SKM-1 (cell line): ENCODE results near the gene SHOC1.
"Not testable (repeated sequence)": the region's sequence is repeated elsewhere in the genome, so short reads cannot be mapped to it uniquely, and the experiment has no call there.

Source experiments
- DNase-seq: peaks from one replicate; lab custom pipeline; 2025; ENCODE audit not compliant: unreplicated experiment; lab: John Stamatoyannopoulos, UW

SHOC1 gene

DNA sequence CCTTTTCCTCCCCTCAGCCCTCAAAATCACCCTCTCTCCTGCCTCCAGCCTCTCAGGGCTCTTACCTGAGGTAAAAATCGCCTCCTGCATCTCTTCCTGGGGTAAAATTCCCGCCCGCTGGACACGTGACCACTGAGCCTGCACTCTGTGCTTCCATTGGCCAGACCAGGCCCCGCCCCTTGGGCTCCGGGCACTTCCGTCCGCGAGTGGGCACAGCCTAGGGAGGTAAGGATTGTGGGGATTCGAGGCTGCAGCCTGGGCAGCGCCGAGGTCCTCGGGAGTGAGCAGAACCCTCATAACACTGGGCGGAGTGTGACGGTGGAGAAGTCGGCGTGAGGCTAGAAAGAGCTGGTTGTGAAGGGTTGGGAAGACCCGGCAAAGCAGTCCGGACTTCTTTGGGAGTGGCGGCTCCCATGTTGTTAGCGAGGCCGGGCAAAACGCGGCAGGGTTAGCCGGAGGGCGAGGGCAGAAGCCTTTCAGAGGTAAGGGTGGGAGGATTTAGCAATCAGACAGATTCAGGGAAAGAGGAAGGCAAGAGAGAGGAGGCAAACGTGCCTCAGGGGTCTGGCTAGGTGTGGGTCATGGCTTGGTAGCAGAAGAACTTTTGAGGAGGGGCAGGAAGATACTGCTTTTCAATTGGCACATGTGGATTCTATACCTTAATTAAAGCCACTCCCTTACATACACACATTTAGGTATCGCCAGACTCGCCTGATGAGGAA is at the start of gene SHOC1:
Gene SHOC1, minus strand, starts transcription at position 103 of the 722 bp plus-strand sequence. CDS start 3,519 bp downstream, outside the sequence.
- DNase-seq, result no peak

DNA sequence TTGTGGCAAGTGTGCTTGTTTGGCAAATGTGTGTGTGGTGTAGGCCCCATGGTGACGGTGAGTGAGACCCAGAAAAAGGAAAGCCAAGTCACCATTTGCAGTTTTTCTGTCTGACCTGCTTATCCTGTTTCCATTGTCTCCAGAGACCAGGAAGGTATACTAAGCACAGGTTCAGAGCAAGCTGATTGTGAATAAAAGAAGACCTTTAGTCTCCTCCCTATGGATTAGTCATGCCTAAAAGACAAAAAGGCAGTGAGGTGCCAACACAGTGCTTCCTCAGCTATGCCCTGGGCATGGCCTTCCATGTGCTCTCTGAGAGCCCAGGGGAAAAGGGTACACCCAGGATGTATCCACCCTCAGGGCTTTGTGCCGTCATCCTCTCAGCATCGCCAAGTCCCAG is 49.2 kb upstream of the SHOC1 start:
- no peak for DNase-seq

DNA sequence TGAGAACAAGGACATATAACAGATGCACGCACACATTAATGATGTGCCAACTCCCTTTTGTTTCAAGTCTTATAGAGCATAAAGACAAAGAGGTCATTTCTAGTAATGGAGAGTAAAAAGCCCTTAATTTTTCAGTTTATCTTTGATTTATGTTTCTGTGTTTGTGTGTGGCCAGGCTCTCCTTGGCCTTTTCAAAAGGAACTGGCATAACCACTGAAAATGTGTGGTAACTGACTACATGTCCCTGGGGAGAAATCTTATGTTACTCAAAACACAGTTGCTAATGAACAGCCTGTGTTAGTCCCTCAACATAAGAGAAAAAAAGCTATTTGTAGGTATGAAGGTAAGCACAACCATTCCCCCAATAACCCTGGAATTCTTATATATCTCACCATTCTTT is 47.6 kb upstream of the SHOC1 start:
- no peak for DNase-seq

DNA sequence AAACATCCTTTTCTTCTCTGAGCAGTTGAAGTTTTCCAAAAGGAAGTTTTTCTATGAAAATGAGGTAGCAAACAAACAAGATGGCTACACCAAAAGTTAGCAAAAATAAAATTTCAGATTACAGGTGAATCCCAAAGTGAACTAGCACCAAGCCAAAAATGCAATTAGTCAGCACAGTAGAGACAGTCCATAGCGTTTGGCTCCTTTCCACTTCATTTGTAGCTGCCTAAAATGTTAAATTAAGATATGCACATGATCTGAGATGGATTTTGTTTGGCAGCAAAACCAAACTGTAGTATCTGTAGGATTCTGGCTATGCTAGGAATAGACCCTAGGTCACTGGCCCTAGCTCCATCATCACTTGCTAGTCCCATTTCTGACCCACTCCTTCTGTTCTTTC is 45.7 kb upstream of the SHOC1 start:
- DNase-seq, result no peak

- DNase-seq, result no peak
Measured at GRCh38 chr9:111839987-111840386, 45.2 kb upstream of the SHOC1 start.

DNA sequence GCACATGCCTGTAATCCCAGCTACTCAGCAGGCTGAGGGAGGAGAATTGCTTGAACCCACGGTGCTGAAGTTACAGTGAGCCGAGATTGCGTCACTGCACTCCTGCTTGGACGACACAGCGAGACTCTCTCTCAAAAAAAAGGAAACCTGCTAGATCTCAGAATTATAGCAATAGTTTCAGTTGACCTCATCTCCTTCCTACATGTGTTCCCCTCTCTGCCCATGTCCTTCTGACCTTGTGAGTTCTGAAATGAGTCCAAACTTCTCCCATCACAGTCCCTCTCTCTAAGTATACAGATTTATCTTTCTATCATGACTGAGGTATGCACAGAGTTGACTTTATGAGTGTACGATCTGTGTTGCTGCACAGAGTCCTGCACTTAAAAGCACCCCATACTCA is 44.6 kb upstream of the SHOC1 start:
- no peak for DNase-seq

- DNase-seq, result no peak
Measured at GRCh38 chr9:111838439-111838838, 43.7 kb upstream of the SHOC1 start.

DNA sequence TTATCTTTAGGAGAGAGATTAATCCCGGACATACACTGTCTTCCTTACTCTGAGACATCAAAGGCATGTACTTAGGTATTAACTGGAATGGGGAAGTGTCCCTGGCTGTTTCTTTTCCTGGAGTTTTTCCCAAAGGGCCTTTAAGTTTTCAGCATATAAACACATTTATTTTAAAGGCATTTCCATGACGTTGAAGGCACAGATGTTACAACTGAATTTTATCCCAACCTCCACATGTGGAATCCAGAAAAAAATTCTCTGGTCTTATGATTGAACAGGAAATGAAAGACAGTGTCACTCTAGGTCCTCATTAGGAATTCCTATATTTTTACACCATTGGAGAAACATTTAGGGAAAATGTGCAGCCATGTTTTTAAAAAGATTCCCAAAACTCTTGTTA is 41.6 kb upstream of the SHOC1 start:
- DNase-seq, result no peak

GRCh38 chr9:111833941-111834340 is 39.2 kb upstream of the SHOC1 start:
- DNase-seq, result no peak

DNA sequence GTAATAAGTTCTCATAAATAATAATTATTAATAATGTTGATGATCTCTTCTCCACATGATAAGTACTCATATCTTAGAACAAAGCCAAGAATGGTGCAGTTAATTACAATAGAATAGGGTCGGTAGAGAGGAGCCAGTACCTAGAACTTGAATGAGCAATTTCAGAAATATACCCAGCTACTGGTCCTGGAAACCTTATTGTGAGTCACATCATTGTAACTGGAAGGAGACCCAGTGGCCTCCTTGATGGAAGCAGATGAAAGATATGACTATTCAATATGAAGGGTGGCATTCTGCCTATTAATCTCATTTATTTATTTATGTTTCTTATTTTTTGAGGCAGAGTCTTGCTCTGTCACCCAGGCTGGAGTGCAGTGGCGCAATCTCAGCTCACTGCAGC is 37.7 kb upstream of the SHOC1 start:
- DNase-seq, result no peak

DNA sequence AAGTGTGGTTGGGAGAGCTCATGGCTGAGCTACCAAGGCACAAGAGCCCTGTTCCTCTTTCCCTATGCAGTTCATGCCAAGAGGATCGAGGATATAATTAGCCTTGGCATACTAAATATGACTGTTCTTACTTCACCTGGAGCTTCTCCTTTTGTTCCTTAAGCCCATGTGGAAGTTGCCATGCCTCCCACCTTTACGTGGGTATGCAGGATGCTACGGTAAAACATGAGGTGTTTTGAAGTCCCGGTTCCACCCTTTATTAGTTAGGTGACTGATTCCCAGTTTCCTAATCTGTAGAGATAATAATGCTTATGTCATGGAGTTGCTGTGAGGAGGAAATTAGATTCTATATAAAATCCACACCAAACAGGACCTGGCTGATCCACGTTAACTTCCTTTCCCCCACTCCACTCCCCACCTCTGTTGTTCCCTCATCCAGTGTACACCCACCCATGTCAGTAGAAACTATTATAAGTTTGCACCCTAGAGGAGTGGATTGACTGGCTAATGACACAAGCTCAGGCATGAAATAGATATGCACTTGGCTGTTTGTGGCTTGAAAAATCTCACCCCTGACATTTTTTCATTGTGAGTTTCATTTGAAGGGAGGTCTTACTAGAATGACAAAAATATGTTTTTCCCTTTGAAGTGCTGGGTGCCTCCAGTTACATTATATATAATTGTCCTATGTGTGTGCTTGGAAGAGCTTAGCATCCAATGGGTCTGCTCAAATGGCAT is 36.8 kb upstream of the SHOC1 start:
- DNase-seq, result no peak

- no peak for DNase-seq
Measured at GRCh38 chr9:111828193-111828592, 33.5 kb upstream of the SHOC1 start.

DNA sequence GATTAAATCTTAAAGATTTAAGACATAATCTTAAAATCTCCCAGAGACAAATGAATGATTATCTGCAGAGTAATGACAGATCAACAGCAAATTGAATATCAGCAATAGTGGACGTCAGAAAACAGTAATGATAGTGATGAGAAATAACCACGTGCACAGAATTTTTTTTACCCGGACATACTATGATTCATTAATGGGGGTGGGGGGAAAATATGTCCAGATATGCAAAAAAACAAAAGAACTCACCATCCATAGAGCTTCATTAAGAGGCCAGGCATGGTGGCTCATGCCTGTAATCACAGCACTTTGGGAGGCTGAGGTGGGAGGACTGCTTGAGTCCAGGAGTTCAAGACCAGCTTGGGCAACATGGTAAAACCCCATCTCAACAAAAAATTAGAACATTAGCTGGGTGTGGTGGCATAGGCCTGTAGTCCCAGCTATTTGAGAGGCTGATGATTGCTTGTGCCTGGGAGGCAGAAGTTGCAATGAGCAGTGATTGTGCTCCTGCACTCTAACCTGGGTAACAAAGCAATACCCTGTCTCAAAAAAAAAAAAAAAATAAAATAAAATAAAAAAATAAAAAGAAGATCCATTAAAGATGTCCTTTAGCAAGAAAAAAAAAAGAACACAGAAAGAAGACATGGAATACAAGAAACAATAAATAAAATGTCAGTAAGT is 30.9 kb upstream of the SHOC1 start:
- no peak for DNase-seq

DNA sequence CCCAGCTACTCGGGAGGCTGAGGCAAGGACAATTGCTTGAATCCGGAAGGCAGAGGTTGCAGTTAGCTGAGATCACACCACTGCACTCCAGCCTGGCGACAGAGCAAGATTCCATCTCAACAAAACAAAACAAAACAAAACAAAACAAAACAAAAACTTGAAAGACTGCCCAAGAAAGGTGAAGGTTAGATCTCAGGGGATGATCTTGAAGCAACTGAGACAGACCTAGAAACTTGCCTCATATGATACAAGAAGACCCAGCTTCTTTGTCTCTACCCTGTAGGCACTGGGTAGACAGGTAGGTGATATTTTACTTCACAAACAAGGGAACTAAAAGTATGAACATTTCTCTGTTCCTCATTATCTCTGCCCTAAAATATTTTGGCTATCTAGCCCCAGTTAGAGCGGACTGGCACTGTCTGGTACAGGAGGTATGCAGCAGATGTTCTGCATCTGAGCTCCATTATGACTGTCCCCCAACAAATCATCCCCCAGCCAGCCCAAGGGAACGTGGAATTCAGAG is 26.3 kb upstream of the SHOC1 start:
- DNase-seq, result no peak

DNA sequence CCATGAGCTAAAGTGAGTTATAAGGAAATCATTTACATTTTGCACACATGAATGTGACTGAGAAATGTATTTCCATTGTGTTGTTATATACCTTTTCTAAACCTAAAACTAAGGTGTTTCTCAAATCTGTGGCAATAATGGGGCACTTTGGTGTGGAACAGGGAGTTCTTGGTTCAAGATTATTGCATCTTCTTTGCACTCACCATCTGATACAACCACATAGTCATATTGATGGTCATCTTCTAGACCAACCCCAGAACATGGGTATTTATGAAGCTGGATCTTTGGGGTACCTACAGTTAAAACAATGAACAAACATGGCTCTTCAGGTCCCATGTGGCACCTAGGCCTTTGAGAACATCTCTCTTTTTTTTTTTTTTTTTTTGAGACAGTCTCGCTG is 24.6 kb upstream of the SHOC1 start:
- no peak for DNase-seq

DNA sequence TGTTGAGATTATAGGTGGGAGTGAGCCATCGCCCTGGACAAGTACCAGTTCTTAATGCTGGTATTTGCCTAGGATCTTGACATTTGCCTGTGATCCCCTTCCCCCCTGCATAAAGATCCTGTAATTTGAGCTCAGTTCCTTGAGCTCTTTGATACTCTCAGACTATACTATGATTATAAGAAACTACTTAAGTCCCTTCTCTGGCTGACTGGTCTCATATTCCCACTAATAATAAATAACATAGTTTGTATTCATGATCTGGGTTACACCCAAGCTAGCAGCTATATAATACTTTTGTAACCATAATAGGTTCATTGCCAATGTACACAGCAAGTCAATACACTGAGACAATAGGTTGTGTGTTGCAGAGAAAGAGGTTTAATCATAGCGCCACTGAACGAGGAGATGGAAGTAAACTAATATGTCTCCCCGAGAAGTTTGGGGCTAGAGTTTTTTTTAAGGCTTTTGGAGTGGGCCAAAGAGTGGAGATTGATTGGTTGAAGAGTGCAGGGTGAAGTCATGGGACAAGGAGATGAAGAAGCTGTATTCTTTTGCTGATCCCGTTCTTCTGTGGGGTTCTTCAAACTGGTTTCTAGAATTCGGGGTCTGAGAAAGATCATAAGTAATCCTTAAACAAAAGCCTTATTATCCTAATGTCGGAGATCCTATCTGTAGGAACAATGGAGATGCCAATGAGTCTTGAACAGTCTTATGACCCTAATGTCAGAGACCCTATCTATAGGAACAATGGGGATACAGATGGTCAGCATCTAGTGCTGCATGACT is 20.7 kb upstream of the SHOC1 start:
- no peak for DNase-seq

DNA sequence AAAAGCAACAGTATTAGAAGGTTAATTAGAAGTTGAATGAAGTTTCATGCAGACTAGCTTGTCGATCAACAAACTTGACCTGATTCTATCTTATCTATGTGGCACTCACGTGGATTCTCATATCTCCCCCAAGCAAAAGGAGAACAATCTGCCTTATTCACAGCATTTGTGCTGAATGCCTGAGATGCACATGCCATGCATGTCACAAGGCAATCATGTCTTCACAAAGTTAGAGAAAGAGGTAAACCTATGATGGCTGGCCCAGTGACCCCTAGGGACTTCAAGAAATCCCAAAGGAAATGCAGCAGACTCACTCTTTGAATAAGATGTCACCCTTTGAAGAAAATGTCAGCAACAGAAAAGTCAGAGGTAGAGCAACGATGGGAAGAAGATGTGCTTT is 17.6 kb upstream of the SHOC1 start:
- DNase-seq, result no peak

DNA sequence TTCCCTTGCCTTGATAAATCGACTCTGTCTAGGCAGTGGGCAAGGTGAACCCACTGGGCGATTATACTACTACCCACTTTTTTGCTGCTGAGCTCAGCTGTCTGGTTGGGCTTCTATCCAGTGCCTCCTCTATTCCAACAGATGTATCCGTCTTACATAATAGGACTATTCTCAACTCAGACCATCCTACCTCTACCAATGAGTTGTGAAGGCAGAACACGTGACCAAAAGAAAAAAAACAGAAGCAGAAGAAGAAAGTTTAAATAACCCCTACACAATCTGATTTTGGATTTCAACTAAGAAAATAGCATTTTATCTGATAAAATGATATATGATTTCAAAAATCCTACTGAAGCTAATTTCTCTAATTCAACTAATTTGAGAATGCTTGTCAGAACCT is 16.2 kb upstream of the SHOC1 start:
- no peak for DNase-seq

DNA sequence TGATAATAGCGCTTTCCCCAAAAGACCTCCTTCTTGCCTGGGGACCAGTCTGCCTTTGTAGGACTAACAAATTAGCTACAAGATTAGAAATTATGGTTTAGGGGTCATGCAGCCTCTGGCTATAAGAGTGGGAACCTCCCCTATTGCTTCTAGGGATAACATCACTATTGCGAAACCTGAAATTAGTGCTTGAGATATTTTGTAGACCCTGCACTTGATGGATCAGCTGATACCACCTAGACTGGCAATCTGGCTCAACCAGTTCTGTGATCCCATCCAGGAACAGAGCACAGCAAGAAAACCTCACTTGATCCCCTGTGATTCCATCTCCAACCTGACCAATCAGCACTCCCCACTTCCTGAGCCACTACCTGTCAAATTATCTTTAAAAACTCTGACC is 15.7 kb upstream of the SHOC1 start:
- DNase-seq, result not testable (repeated sequence)

GRCh38 chr9:111807197-111807596 is 12.5 kb upstream of the SHOC1 start:
- DNase-seq, result no peak

DNA sequence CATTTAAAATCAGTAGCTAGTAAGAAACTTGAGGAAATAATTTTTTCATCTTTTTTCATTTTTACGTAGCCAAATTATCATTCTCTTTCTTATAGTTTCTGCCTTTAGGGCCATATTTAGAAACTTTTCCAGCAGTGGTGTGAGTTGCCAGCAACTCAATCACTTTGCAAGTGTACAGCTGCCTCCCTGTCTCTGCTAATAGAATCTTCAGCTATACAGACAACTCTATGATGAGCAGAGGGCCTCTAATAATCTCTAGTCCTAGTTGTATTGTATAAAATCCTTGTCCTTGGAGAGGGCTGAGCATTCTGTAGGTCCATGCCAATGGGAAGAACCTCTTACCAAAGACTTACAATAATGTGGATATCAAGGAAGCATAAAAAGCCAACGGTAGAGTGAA is 11.5 kb upstream of the SHOC1 start:
- no peak for DNase-seq
